ENCODE measurements around the gene WDR70. TPM values are rescaled to one million over a fixed set of nuclear protein-coding genes. Genes with fewer than 3 reads are reported as not detected.
"Not testable (repeated sequence)": the region's sequence is repeated elsewhere in the genome, so short reads cannot be mapped to it uniquely, and the experiment has no call there.

Gene WDR70
- total RNA-seq = 19.0 TPM in 2 replicates

- TF ChIP-seq CTCF (conservative IDR thresholded peaks at IDR 0.05; ENCODE audit: low read depth, low read length) = peak; percentile 54
- peak within 1 kb of the TSS; percentile 83 for H3K4me3 ChIP-seq (ENCODE audit: low read depth, low read length)
- DNase-seq (ENCODE audit: low read depth) = peak; percentile 26
These were observed at the start of gene WDR70 for GRCh38 chr5:37379100-37379628. TSS of gene WDR70 (plus strand) at chr5:37379318. CDS start at chr5:37379368, 50 bp downstream.

- not testable (repeated sequence) for DNase-seq (ENCODE audit: low read depth); H3K4me3 ChIP-seq (ENCODE audit: low read depth, low read length)
These were observed 44.4 kb upstream of the WDR70 start for GRCh38 chr5:37334754-37335153.

GRCh38 chr5:37342741-37343140 is 36.4 kb upstream of the WDR70 start:
- not testable (repeated sequence) for DNase-seq (ENCODE audit: low read depth); H3K4me3 ChIP-seq (ENCODE audit: low read depth, low read length)

GRCh38 chr5:37355161-37355560 is 24.0 kb upstream of the WDR70 start:
- no peak overlapping the region for H3K4me3 ChIP-seq (ENCODE audit: low read depth, low read length)
- DNase-seq (ENCODE audit: low read depth) = no peak
- no peak for TF ChIP-seq CTCF (conservative IDR thresholded peaks at IDR 0.05; ENCODE audit: low read depth, low read length)

GRCh38 chr5:37370550-37370863 is 8.6 kb upstream of the WDR70 start:
- peak overlapping the region; percentile 94 for H3K4me3 ChIP-seq (ENCODE audit: low read depth, low read length)
- TF ChIP-seq CTCF (conservative IDR thresholded peaks at IDR 0.05; ENCODE audit: low read depth, low read length) = no peak
- DNase-seq (ENCODE audit: low read depth) = no peak

- no peak for TF ChIP-seq CTCF (conservative IDR thresholded peaks at IDR 0.05; ENCODE audit: low read depth, low read length)
- H3K4me3 ChIP-seq (ENCODE audit: low read depth, low read length) = peak within 1 kb of the TSS; percentile 94
These were observed 8.0 kb upstream of the WDR70 start, which contains the start of gene NUP155 for GRCh38 chr5:37370864-37371726. TSS of gene NUP155 (minus strand) at chr5:37371106. CDS start at chr5:37370977, 129 bp downstream.

GRCh38 chr5:37375091-37375490 is 4.0 kb upstream of the WDR70 start:
- H3K4me3 ChIP-seq (ENCODE audit: low read depth, low read length) = no peak overlapping the region
- DNase-seq (ENCODE audit: low read depth) = no peak
- no peak for TF ChIP-seq CTCF (conservative IDR thresholded peaks at IDR 0.05; ENCODE audit: low read depth, low read length)

More at GRCh38 chr5:37370864-37371726, 8.0 kb upstream of the WDR70 start, which contains the start of gene NUP155:
- peak; percentile 87 for DNase-seq (ENCODE audit: low read depth)

- not testable (repeated sequence) for H3K4me3 ChIP-seq (ENCODE audit: low read depth, low read length); DNase-seq (ENCODE audit: low read depth)
These were observed 1.1 kb upstream of the WDR70 start for GRCh38 chr5:37378066-37378465.
